ENCODE measurements around the gene UGT1A10.

DNA sequence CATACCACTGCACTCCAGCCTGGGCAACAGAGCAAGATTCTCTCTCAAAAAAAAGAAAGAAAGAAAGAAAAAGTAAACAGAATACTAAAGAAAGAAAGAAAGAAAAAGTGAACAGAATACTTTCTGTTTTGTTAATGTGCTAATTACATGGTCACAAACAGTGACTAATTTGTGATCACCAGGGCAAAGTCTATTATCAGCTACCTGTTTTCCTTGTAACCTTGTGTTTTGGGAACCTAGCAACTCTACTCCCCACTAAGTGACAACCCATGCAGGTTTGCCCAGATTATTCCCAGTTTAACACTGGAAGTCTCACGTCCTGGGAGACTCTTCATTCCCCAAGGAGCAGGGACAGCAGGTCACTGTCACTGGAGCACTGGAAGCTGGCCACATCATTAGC lies 18.8 kb downstream of the UGT1A10 start:
- TF ChIP-seq, protein P1, sequence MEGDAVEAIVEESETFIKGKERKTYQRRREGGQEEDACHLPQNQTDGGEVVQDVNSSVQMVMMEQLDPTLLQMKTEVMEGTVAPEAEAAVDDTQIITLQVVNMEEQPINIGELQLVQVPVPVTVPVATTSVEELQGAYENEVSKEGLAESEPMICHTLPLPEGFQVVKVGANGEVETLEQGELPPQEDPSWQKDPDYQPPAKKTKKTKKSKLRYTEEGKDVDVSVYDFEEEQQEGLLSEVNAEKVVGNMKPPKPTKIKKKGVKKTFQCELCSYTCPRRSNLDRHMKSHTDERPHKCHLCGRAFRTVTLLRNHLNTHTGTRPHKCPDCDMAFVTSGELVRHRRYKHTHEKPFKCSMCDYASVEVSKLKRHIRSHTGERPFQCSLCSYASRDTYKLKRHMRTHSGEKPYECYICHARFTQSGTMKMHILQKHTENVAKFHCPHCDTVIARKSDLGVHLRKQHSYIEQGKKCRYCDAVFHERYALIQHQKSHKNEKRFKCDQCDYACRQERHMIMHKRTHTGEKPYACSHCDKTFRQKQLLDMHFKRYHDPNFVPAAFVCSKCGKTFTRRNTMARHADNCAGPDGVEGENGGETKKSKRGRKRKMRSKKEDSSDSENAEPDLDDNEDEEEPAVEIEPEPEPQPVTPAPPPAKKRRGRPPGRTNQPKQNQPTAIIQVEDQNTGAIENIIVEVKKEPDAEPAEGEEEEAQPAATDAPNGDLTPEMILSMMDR (IDR thresholded peaks at IDR 0.05; ENCODE audit: low read depth, low read length) = no peak
- no peak for TF ChIP-seq POLR2A (IDR thresholded peaks at IDR 0.05; ENCODE audit: extremely low read depth, insufficient read length)
